Left lung (tissue), 10 donors: Measurements from ENCODE around the gene ZNF157. TPM values are rescaled to one million over a fixed set of nuclear protein-coding genes. Genes with fewer than 3 reads are reported as not detected.

ENCODE experiments used
- ATAC-seq: fragments of 200-7000 bp; cut with Tn5 transposase; one replicate; pipeline ENCODE4 v1.9.1; 2020; ENCODE audit warnings: moderate library complexity
- DNase-seq, 4 donors: peaks; one replicate each; pipeline ENCODE4 v3.0.0-alpha.2; 2013 to 2020
- H3K27ac ChIP-seq, 2 donors: fragments of 200-600 bp; sonication (generic) in 1 of 2; one replicate each; pipeline versions ENCODE4 v1.5.0 to v1.8.0; 2020 to 2021
- H3K27me3 ChIP-seq, 2 donors: fragments of 200-600 bp; sonication (generic) in 1 of 2; one replicate each; pipeline versions ENCODE4 v1.5.0 to v1.8.0; 2020 to 2021
- H3K36me3 ChIP-seq, 2 donors: fragments of 200-600 bp; sonication (generic) in 1 of 2; one replicate each; pipeline versions ENCODE4 v1.5.0 to v1.8.0; 2020 to 2021
- H3K4me1 ChIP-seq, 2 donors: fragments of 200-600 bp; one replicate each; pipeline ENCODE4 v1.8.0; 2021
- H3K4me3 ChIP-seq, 2 donors: fragments of 200-600 bp; sonication (generic) in 1 of 2; one replicate each; pipeline versions ENCODE4 v1.5.0 to v1.8.0; 2020 to 2021; ENCODE audit warnings: mild to moderate bottlenecking in 1 of 2
- H3K9me3 ChIP-seq, 2 donors: fragments of 200-600 bp; sonication (generic) in 1 of 2; one replicate each; pipeline versions ENCODE4 v1.5.0 to v1.8.0; 2020 to 2021
- CTCF ChIP-seq, 2 donors: fragments of 200-600 bp; sonication (generic) in 1 of 2; IDR thresholded peaks; one replicate each; pipeline versions ENCODE4 v1.5.0 to v1.8.0; 2021; ENCODE audit warnings: antibody characterized with exemption in 2 of 2
- intact Hi-C, 2 donors: fragments of 100-400 bp; cut with DNase I; formaldehyde crosslinking; loops; one replicate each; pipeline versions ENCODE4 v1.11.2 to v1.14.2; 2022
- polyA plus RNA-seq, 6 donors: library from polyadenylated mRNA; unstranded; fragments of 120-200 nt; gene quantifications; one replicate each; pipeline ENCODE4 v1.2.1, GENCODE V29; 2013; ENCODE audit not compliant: insufficient read length in 6 of 6
- total RNA-seq, 2 donors: library from RNA; stranded (reverse); fragmentation: NEBNext Ultra II Directional; extraction: Animal tissue kit (Norgen Biotek cat#: 25700); gene quantifications; one replicate each; pipeline ENCODE4 v1.2.1, GENCODE V29; 2021
- donor health status: DM: no; HTN: yes; CAD: no.
- donor health status: DM: no; HTN: no; CAD: no.

ZNF157 gene
- total and polyA plus RNA-seq, 8 donors: 0.20 to 1.2 (median 0.93) TPM

GRCh38 chrX:47390780-47391179 lies 20.4 kb downstream of the ZNF157 start:
- intact Hi-C loops: no loop called here
- Histone ChIP-seq H3K27me3 (no peaks in the 10 kb centered on the region), H3K36me3 (no peaks in the 10 kb centered on the region), H3K4me1 (no peaks in the 10 kb centered on the region), H3K4me3 (no peak overlapping the region), H3K27ac (no peak overlapping the region), H3K9me3 (no peaks in the 10 kb centered on the region)
- ATAC-seq (no peak), DNase-seq (no peak)
- TF ChIP-seq CTCF (IDR thresholded peaks at IDR 0.05): no peak

DNA sequence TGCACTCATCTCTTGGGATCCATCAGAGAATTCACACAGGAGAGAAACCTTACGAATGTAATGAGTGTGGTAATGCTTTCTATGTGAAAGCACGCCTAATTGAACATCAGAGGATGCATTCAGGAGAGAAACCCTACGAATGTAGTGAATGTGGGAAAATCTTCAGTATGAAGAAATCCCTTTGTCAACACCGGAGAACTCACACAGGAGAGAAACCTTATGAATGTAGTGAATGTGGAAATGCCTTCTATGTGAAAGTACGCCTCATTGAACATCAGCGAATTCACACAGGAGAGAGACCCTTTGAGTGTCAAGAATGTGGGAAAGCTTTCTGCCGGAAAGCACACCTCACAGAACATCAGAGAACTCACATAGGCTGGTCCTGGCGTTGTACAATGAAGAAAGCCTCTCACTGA lies 42.8 kb downstream of the ZNF157 start:
- no peaks in the 10 kb centered on the region for H3K36me3 ChIP-seq
- no peaks in the 10 kb centered on the region for H3K27me3 ChIP-seq
- H3K4me1 ChIP-seq: no peaks in the 10 kb centered on the region
- no peak overlapping the region for H3K4me3 ChIP-seq
- DNase-seq: no peak
- H3K27ac ChIP-seq: no peak overlapping the region
- intact Hi-C loops: no loop called here
- peaks cover 0 to 42% of the 10 kb centered on the region in 2 donors for H3K9me3 ChIP-seq
- no peak for ATAC-seq
- no peak for TF ChIP-seq CTCF (IDR thresholded peaks at IDR 0.05)

- Histone ChIP-seq H3K9me3 (peaks cover 0 to 3% of the 10 kb centered on the region in 2 donors), H3K27me3 (no peaks in the 10 kb centered on the region), H3K4me3 (no peak overlapping the region), H3K4me1 (no peaks in the 10 kb centered on the region), H3K27ac (no peak overlapping the region), H3K36me3 (no peaks in the 10 kb centered on the region)
- DNase-seq (no peak), ATAC-seq (no peak)
- intact Hi-C loops: no loop called here
- no peak for TF ChIP-seq CTCF (IDR thresholded peaks at IDR 0.05)
These were observed 49.9 kb downstream of the ZNF157 start for GRCh38 chrX:47420265-47420664.

DNA sequence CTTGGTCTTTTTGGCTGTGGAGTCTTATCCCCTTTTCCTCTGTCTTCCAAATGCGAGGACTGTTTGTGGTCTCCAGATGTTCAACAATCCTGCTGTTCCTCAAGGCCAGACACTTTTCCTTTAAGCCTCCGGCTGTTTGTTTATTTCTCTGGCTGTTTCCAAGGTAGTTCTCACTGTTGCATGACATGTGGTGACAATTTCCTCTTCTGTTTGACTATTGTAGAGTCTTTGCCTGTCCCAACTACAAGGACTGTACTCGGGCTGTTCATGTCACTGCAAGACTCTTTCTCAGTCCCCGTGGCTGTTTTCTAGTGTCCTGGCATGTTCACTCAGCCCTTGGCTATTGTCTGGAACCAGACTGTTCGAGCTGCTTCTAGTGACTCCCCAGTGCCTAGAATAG lies 50.6 kb downstream of the ZNF157 start:
- H3K36me3 ChIP-seq: no peaks in the 10 kb centered on the region
- no peaks in the 10 kb centered on the region for H3K4me1 ChIP-seq
- H3K9me3 ChIP-seq: no peaks in the 10 kb centered on the region
- intact Hi-C loops: no loop called here
- TF ChIP-seq CTCF (IDR thresholded peaks at IDR 0.05): no peak
- H3K4me3 ChIP-seq: no peak overlapping the region
- H3K27ac ChIP-seq: no peak overlapping the region
- DNase-seq (no peak), ATAC-seq (no peak)
- H3K27me3 ChIP-seq: no peaks in the 10 kb centered on the region

GRCh38 chrX:47422444-47422843 lies 52.1 kb downstream of the ZNF157 start:
- Histone ChIP-seq H3K9me3 (no peaks in the 10 kb centered on the region), H3K4me3 (no peak overlapping the region), H3K36me3 (no peaks in the 10 kb centered on the region), H3K27ac (no peak overlapping the region), H3K27me3 (no peaks in the 10 kb centered on the region), H3K4me1 (no peaks in the 10 kb centered on the region)
- no peak for DNase-seq
- TF ChIP-seq CTCF (IDR thresholded peaks at IDR 0.05): no peak
- intact Hi-C loops: no loop called here
- ATAC-seq: no peak
